ENCODE results near the gene USP54.
A peak's percentile ranks its signal among the peaks of the same experiment; 100 is the strongest.

Gene USP54

DNA sequence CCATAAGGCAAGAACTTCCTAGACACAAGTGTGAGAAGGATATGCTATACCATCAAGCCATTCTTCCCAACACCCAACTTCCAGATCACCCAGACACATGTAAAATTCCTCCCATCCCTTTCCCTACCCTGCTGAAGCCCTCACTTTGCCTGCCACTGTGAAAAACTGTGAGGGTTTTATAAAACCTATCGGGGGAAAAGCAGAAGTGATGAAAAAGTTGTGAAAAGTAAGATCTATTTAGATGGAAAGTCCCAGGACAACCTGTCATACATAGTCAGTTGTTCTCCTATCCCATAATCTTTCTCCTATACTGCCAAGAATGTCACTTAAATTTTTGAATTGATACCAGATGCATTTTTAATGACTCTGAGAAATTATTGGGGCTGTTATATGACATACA, 56.3 kb downstream of the USP54 start:
- no CpG with 5 or more reads among the region's 1 CpG for WGBS (ENCODE audit: insufficient coverage)
- Histone ChIP-seq H3K9me3 (ENCODE audit: control extremely low read depth in 1 of 5, control insufficient read depth in 4 of 5, insufficient read depth in 2 of 5, low read depth in 1 of 5, low read length in 4 of 5) (no peaks in the 10 kb centered on the region), H3K4me1 (ENCODE audit: control extremely low read depth in 1 of 4, control insufficient read depth in 4 of 4, insufficient read depth in 4 of 4, low read length in 3 of 4) (peaks cover 5 to 11% (median 10%) of the 10 kb centered on the region in 4 experiments), H3K4me3 (ENCODE audit: control insufficient read depth in 1 of 7, extremely low read depth in 1 of 7, insufficient read depth in 4 of 7, low read depth in 2 of 7, low read length in 6 of 7) (no peak overlapping the region), H3K27ac (ENCODE audit: insufficient read depth in 1 of 2, low read depth in 1 of 2, low read length in 2 of 2, poor library complexity in 1 of 2, severe bottlenecking in 2 of 2) (no peak overlapping the region), H3K36me3 (ENCODE audit: control insufficient read depth in 4 of 4, insufficient read depth in 4 of 4, low read length in 3 of 4) (peaks cover 0 to 7% (median 3%) of the 10 kb centered on the region in 4 experiments), H3K27me3 (replicated peaks in 2 of 5; ENCODE audit: control insufficient read depth in 4 of 5, insufficient read depth in 5 of 5, low read length in 4 of 5) (no peaks in the 10 kb centered on the region)
- CTCF ChIA-PET, result interaction anchor here (1.4 to 1.5 kb wide), 2 partner anchors 92 to 109 kb away, joined by 3 to 5 read pairs; no protein-coding TSS in a partner anchor
- POLR2A ChIA-PET, result interaction anchor here (0.6 kb wide), 1 partner anchor 49 kb away, joined by 5 read pairs; no protein-coding TSS in a partner anchor
- DNase-seq, result no peak

DNA sequence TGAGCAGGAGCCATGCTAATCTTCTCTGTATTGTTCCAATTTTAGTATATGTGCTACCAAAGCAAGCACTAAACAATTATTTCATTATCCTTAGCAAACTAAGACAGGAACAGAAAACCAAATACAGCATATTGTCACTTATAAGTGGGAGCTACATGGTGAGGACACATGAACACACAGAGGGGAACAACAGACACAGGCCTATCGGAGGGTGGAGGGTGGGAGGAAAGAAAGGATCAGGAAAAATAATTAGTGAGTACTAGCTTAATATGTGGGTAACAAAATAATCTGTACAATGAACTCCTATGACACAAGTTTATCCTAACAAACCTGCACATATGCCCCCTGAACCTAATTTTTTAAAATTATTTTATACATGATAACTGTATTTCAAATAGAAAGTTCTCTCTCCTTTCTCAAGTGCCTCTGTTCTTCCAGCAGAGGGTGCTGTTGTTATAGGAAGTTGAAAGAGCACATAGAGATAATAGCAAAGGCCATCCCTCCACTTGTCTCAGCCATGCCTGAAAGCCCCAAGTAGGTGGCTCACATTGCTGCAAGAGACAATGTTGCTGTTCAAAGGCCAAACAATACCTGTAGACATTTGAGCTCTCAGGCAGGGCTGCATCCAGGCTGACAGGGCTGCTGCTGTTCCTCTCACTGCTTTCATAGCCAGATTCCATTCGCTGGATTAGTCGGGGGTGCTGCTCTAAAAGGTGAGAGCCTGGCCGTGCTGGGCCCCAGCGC, 61.9 kb downstream of the USP54 start:
- CTCF ChIA-PET, result interaction anchor here (0.5 to 5.7 kb wide), 25 partner anchors 9 to 293 kb away, joined by 3 to 98 read pairs (median 3); partner anchors contain the start of genes MYOZ1 and PPP3CB

DNA sequence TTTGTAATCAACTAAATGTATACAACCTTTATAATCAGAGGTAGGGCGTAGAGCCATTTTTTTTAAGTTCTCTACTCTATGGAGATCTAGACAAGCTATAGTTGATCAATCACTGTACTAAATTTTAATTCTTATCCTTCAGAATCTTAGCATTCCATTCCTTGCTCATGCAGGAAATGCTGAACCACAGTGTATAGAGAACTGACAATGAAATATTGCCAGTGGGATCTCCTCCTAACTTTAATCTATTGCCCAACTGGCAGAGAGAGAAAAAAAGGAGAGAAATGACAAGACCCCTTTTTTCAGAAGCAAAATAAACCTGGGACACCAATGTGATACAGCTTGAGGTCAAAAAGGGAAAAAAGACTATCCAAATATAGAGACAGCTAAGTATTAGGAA, 68.9 kb downstream of the USP54 start:
- H3K36me3 ChIP-seq (ENCODE audit: control insufficient read depth in 4 of 4, insufficient read depth in 4 of 4, low read length in 3 of 4), result peaks cover 7 to 22% (median 20%) of the 10 kb centered on the region in 4 experiments
- POLR2A ChIA-PET, result interaction anchor here (0.6 kb wide), 1 partner anchor 333 kb away, joined by 5 read pairs; no protein-coding TSS in a partner anchor
- CTCF ChIA-PET, result interaction anchor here (1.4 to 1.7 kb wide), 2 partner anchors 8 to 124 kb away, joined by 5 to 7 read pairs; no protein-coding TSS in a partner anchor
- WGBS (ENCODE audit: insufficient coverage), result no CpG with 5 or more reads among the region's 1 CpG
- no peak overlapping the region for H3K27ac ChIP-seq (ENCODE audit: insufficient read depth in 1 of 2, low read depth in 1 of 2, low read length in 2 of 2, poor library complexity in 1 of 2, severe bottlenecking in 2 of 2)
- no peaks in the 10 kb centered on the region for H3K9me3 ChIP-seq (ENCODE audit: control extremely low read depth in 1 of 5, control insufficient read depth in 4 of 5, insufficient read depth in 2 of 5, low read depth in 1 of 5, low read length in 4 of 5)
- no peaks in the 10 kb centered on the region for H3K4me1 ChIP-seq (ENCODE audit: control extremely low read depth in 1 of 4, control insufficient read depth in 4 of 4, insufficient read depth in 4 of 4, low read length in 3 of 4)
- no peak overlapping the region for H3K4me3 ChIP-seq (ENCODE audit: control insufficient read depth in 1 of 7, extremely low read depth in 1 of 7, insufficient read depth in 4 of 7, low read depth in 2 of 7, low read length in 6 of 7)
- DNase-seq, result no peak
- no peaks in the 10 kb centered on the region for H3K27me3 ChIP-seq (replicated peaks in 2 of 5; ENCODE audit: control insufficient read depth in 4 of 5, insufficient read depth in 5 of 5, low read length in 4 of 5)

More for the DNA sequence above, 61.9 kb downstream of the USP54 start:
- no peaks in the 10 kb centered on the region for H3K9me3 ChIP-seq (ENCODE audit: control extremely low read depth in 1 of 5, control insufficient read depth in 4 of 5, insufficient read depth in 2 of 5, low read depth in 1 of 5, low read length in 4 of 5)
- DNase-seq, result peak; percentile 76 to 91 (median 89)
- peaks cover 2 to 9% (median 5%) of the 10 kb centered on the region in 4 experiments for H3K36me3 ChIP-seq (ENCODE audit: control insufficient read depth in 4 of 4, insufficient read depth in 4 of 4, low read length in 3 of 4)
- H3K27ac ChIP-seq (ENCODE audit: insufficient read depth in 1 of 2, low read depth in 1 of 2, low read length in 2 of 2, poor library complexity in 1 of 2, severe bottlenecking in 2 of 2), result no peak overlapping the region
- no peak overlapping the region for H3K4me3 ChIP-seq (ENCODE audit: control insufficient read depth in 1 of 7, extremely low read depth in 1 of 7, insufficient read depth in 4 of 7, low read depth in 2 of 7, low read length in 6 of 7)
- POLR2A ChIA-PET, result interaction anchor here (0.7 kb wide), 1 partner anchor 214 kb away, joined by 3 read pairs; no protein-coding TSS in a partner anchor
- WGBS (ENCODE audit: insufficient coverage), result 80% methylated on average over 1 of the region's 5 CpGs
- H3K27me3 ChIP-seq (replicated peaks in 2 of 5; ENCODE audit: control insufficient read depth in 4 of 5, insufficient read depth in 5 of 5, low read length in 4 of 5), result no peaks in the 10 kb centered on the region
- H3K4me1 ChIP-seq (ENCODE audit: control extremely low read depth in 1 of 4, control insufficient read depth in 4 of 4, insufficient read depth in 4 of 4, low read length in 3 of 4), result no peaks in the 10 kb centered on the region

DNA sequence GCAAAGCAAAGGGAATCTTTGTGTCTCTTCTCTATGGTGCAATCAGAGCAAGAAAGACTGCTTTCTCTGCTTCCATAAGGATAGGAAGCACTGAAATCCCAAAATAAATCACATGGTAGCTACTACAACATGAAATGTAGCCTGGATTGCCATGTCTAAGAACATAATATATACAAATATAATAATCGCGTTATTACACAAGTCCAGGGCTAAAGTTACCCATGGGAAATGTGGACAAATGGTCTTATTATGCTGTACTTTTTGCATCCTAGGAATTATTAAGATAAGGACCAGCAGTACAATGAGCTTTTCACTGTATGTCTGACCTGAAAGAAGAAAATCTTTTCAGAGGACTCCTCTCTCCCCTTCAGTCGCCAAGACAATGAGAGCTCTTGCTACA, 71.8 kb downstream of the USP54 start:
- Histone ChIP-seq H3K4me1 (ENCODE audit: control extremely low read depth in 1 of 4, control insufficient read depth in 4 of 4, insufficient read depth in 4 of 4, low read length in 3 of 4) (no peaks in the 10 kb centered on the region), H3K4me3 (ENCODE audit: control insufficient read depth in 1 of 7, extremely low read depth in 1 of 7, insufficient read depth in 4 of 7, low read depth in 2 of 7, low read length in 6 of 7) (no peak overlapping the region), H3K27me3 (replicated peaks in 2 of 5; ENCODE audit: control insufficient read depth in 4 of 5, insufficient read depth in 5 of 5, low read length in 4 of 5) (no peaks in the 10 kb centered on the region), H3K27ac (ENCODE audit: insufficient read depth in 1 of 2, low read depth in 1 of 2, low read length in 2 of 2, poor library complexity in 1 of 2, severe bottlenecking in 2 of 2) (no peak overlapping the region), H3K36me3 (ENCODE audit: control insufficient read depth in 4 of 4, insufficient read depth in 4 of 4, low read length in 3 of 4) (peaks cover 6 to 31% (median 24%) of the 10 kb centered on the region in 4 experiments), H3K9me3 (ENCODE audit: control extremely low read depth in 1 of 5, control insufficient read depth in 4 of 5, insufficient read depth in 2 of 5, low read depth in 1 of 5, low read length in 4 of 5) (no peaks in the 10 kb centered on the region)
- ChIA-PET CTCF (interaction anchor here (1.7 to 2.6 kb wide), 2 partner anchors 10 to 125 kb away, joined by 6 to 10 read pairs; no protein-coding TSS in a partner anchor), POLR2A (no interaction called here)
- DNase-seq, result no peak
- 100% methylated on average over 1 of the region's 3 CpGs for WGBS (ENCODE audit: insufficient coverage)

DNA sequence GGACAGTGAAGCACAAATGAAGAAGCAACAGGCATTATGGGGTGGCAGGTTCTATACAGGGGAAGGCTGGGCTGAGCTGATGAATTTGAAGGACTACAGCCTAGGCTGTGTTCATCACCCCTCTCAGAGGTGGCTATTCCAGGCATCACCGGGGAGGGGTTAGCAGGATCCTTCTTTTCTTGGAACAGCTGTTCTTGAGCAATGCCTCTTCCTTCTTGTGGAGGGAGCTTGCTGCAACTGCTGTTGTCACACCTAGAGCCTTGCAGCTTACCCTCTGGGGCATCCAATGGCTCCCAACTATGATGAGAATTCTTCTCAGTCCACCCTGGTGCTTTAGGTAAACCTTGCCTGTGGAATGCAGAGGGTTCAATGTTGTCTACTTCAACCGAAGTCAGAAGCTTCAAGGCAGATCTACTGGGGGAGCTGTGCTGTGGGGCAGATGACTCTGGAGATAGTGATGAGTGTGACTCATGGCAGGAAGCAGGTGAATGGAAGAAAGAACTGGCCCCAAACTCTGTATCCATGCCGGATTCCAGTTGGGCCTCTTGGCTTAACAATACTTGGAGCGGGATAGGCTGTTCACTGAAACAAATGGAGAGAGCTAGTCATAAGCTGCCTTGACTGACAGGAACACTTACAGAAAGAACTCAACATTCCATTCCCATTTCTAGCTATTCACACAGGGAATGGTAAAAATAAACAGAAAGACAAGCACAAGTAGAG, 73.8 kb downstream of the USP54 start:
- ChIA-PET CTCF (interaction anchor here (0.5 to 2.0 kb wide), 6 partner anchors 12 to 132 kb away, joined by 3 to 11 read pairs (median 4); no protein-coding TSS in a partner anchor), POLR2A (no interaction called here)
- no peak overlapping the region for H3K27ac ChIP-seq (ENCODE audit: insufficient read depth in 1 of 2, low read depth in 1 of 2, low read length in 2 of 2, poor library complexity in 1 of 2, severe bottlenecking in 2 of 2)
- no peaks in the 10 kb centered on the region for H3K4me1 ChIP-seq (ENCODE audit: control extremely low read depth in 1 of 4, control insufficient read depth in 4 of 4, insufficient read depth in 4 of 4, low read length in 3 of 4)
- H3K27me3 ChIP-seq (replicated peaks in 2 of 5; ENCODE audit: control insufficient read depth in 4 of 5, insufficient read depth in 5 of 5, low read length in 4 of 5), result no peaks in the 10 kb centered on the region
- peaks cover 6 to 31% (median 22%) of the 10 kb centered on the region in 4 experiments for H3K36me3 ChIP-seq (ENCODE audit: control insufficient read depth in 4 of 4, insufficient read depth in 4 of 4, low read length in 3 of 4)
- 96% methylated on average over 4 of the region's 4 CpGs for WGBS (ENCODE audit: insufficient coverage)
- no peak overlapping the region for H3K4me3 ChIP-seq (ENCODE audit: control insufficient read depth in 1 of 7, extremely low read depth in 1 of 7, insufficient read depth in 4 of 7, low read depth in 2 of 7, low read length in 6 of 7)
- H3K9me3 ChIP-seq (ENCODE audit: control extremely low read depth in 1 of 5, control insufficient read depth in 4 of 5, insufficient read depth in 2 of 5, low read depth in 1 of 5, low read length in 4 of 5), result no peaks in the 10 kb centered on the region
- DNase-seq, result no peak

DNA sequence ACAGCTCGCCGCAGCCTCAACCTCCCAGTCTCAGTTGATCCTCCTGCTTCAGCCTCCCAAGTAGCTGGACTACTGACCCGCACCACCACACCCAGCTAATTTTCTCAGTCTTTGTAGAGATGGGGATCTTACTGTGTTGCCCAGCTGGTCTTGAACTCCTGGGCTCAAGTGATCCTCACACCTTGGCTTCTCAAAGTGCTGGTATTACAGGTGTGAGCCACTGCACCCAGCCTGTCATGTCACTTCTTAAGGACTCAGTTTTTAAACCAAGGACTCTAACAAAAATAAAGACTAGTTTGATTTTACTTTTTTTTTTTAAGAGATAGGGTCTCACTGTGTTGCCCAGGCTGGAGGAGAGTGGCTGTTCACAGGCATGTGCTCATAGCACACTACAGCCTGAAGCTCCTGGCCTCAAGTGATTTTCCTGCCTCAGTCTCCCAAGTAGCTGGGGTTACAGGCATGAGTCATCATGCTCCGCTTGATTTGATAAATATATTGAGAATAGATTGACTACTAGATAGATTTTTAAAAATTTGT, 78.9 kb downstream of the USP54 start:
- Histone ChIP-seq H3K4me3 (ENCODE audit: control insufficient read depth in 1 of 7, extremely low read depth in 1 of 7, insufficient read depth in 4 of 7, low read depth in 2 of 7, low read length in 6 of 7) (no peak overlapping the region), H3K9me3 (ENCODE audit: control extremely low read depth in 1 of 5, control insufficient read depth in 4 of 5, insufficient read depth in 2 of 5, low read depth in 1 of 5, low read length in 4 of 5) (no peaks in the 10 kb centered on the region), H3K36me3 (ENCODE audit: control insufficient read depth in 4 of 4, insufficient read depth in 4 of 4, low read length in 3 of 4) (peaks cover 0 to 12% (median 8%) of the 10 kb centered on the region in 4 experiments), H3K27ac (ENCODE audit: insufficient read depth in 1 of 2, low read depth in 1 of 2, low read length in 2 of 2, poor library complexity in 1 of 2, severe bottlenecking in 2 of 2) (no peak overlapping the region), H3K4me1 (ENCODE audit: control extremely low read depth in 1 of 4, control insufficient read depth in 4 of 4, insufficient read depth in 4 of 4, low read length in 3 of 4) (no peaks in the 10 kb centered on the region), H3K27me3 (replicated peaks in 2 of 5; ENCODE audit: control insufficient read depth in 4 of 5, insufficient read depth in 5 of 5, low read length in 4 of 5) (no peaks in the 10 kb centered on the region)
- ChIA-PET POLR2A (interaction anchor here (0.7 kb wide), 1 partner anchor 17 kb away, joined by 3 read pairs; no protein-coding TSS in a partner anchor), CTCF (interaction anchor here (0.6 to 1.0 kb wide), 2 partner anchors 131 to 133 kb away, joined by 3 to 4 read pairs; no protein-coding TSS in a partner anchor)
- DNase-seq, result no peak
- 100% methylated on average over 2 of the region's 4 CpGs for WGBS (ENCODE audit: insufficient coverage)
